ENCODE data around the gene FGF14. TPM values are rescaled to one million over a fixed set of nuclear protein-coding genes. Genes with fewer than 3 reads are reported as not detected.

The FGF14 gene
- total RNA-seq, 1 donor from 2014 or later = not detected

GRCh38 chr13:101698400-101698799 is 703.4 kb downstream of the FGF14 start:
- intact Hi-C loops (cut with micrococcal nuclease) = no loop called here
- no peaks in the 10 kb centered on the region for H3K9me3 Mint-ChIP-seq
- no peaks in the 10 kb centered on the region for H3K4me1 Mint-ChIP-seq
- CTCF ChIA-PET = no interaction called here
- no peak overlapping the region for H3K27ac Mint-ChIP-seq
- H3K27me3 Mint-ChIP-seq = no peaks in the 10 kb centered on the region
- no peak for DNase-seq
- no peak overlapping the region for H3K4me3 Mint-ChIP-seq
- ATAC-seq (ENCODE audit: low read depth) = no peak
- H3K36me3 Mint-ChIP-seq (ENCODE audit: low read depth) = no peaks in the 10 kb centered on the region
- TF ChIP-seq CTCF (IDR thresholded peaks at IDR 0.05) = no peak
- POLR2A ChIA-PET = no interaction called here

- Mint-ChIP-seq H3K27ac (no peak overlapping the region), H3K4me1 (no peaks in the 10 kb centered on the region), H3K27me3 (no peaks in the 10 kb centered on the region), H3K4me3 (no peak overlapping the region), H3K9me3 (no peaks in the 10 kb centered on the region), H3K36me3 (ENCODE audit: low read depth) (no peaks in the 10 kb centered on the region)
- ChIA-PET CTCF (no interaction called here), POLR2A (no interaction called here)
- DNase-seq = no peak
- TF ChIP-seq CTCF (IDR thresholded peaks at IDR 0.05) = no peak
- intact Hi-C loops (cut with micrococcal nuclease) = no loop called here
- ATAC-seq (ENCODE audit: low read depth) = no peak
These were observed 704.1 kb downstream of the FGF14 start for GRCh38 chr13:101697745-101698144.

- TF ChIP-seq CTCF (IDR thresholded peaks at IDR 0.05) = no peak
- ATAC-seq (ENCODE audit: low read depth) (no peak), DNase-seq (no peak)
- H3K9me3 Mint-ChIP-seq = no peaks in the 10 kb centered on the region
- no peaks in the 10 kb centered on the region for H3K36me3 Mint-ChIP-seq (ENCODE audit: low read depth)
- no peak overlapping the region for H3K27ac Mint-ChIP-seq
- no peaks in the 10 kb centered on the region for H3K4me1 Mint-ChIP-seq
- no peak overlapping the region for H3K4me3 Mint-ChIP-seq
- ChIA-PET POLR2A (no interaction called here), CTCF (no interaction called here)
- H3K27me3 Mint-ChIP-seq = no peaks in the 10 kb centered on the region
- intact Hi-C loops (cut with micrococcal nuclease) = no loop called here
These were observed 705.9 kb downstream of the FGF14 start for GRCh38 chr13:101695870-101696516.

GRCh38 chr13:101691341-101691860 is 710.4 kb downstream of the FGF14 start:
- Mint-ChIP-seq H3K27me3 (peaks cover 2% of the 10 kb centered on the region), H3K4me3 (no peak overlapping the region), H3K27ac (no peak overlapping the region), H3K36me3 (ENCODE audit: low read depth) (no peaks in the 10 kb centered on the region), H3K4me1 (no peaks in the 10 kb centered on the region), H3K9me3 (no peaks in the 10 kb centered on the region)
- no peak for ATAC-seq (ENCODE audit: low read depth)
- CTCF ChIA-PET = no interaction called here
- POLR2A ChIA-PET = no interaction called here
- no peak for TF ChIP-seq CTCF (IDR thresholded peaks at IDR 0.05)
- no peak for DNase-seq
- intact Hi-C loops (cut with micrococcal nuclease) = no loop called here

- no peak for TF ChIP-seq CTCF (IDR thresholded peaks at IDR 0.05)
- H3K4me3 Mint-ChIP-seq = no peak overlapping the region
- no peaks in the 10 kb centered on the region for H3K9me3 Mint-ChIP-seq
- H3K4me1 Mint-ChIP-seq = no peaks in the 10 kb centered on the region
- POLR2A ChIA-PET = no interaction called here
- CTCF ChIA-PET = no interaction called here
- intact Hi-C loops (cut with micrococcal nuclease) = no loop called here
- H3K27ac Mint-ChIP-seq = no peak overlapping the region
- DNase-seq = no peak
- H3K36me3 Mint-ChIP-seq (ENCODE audit: low read depth) = no peaks in the 10 kb centered on the region
- peaks cover 2% of the 10 kb centered on the region for H3K27me3 Mint-ChIP-seq
- ATAC-seq (ENCODE audit: low read depth) = no peak
These were observed 711.0 kb downstream of the FGF14 start for GRCh38 chr13:101690871-101691270.

Data from activated B cell treated with CpG ODN at 0.5 μM for 24 hours (primary cell).